ENCODE measurements around the gene GGCT. TPM values are rescaled to one million over a fixed set of nuclear protein-coding genes. Genes with fewer than 3 reads are reported as not detected.
A peak's percentile ranks its signal among the peaks of the same experiment; 100 is the strongest.

Gene GGCT
- total and polyA plus RNA-seq, 9 donors, result 35.1 to 43.0 (median 37.8) TPM

GRCh38 chr7:30472784-30473775, 31.5 kb downstream of the GGCT start:
- H3K27ac ChIP-seq (ENCODE audit: low read length), result no peak overlapping the region
- peaks cover 5% of the 10 kb centered on the region for H3K36me3 ChIP-seq (ENCODE audit: control insufficient read depth, insufficient read depth, low read length)
- no peaks in the 10 kb centered on the region for H3K27me3 ChIP-seq (ENCODE audit: control insufficient read depth, insufficient read depth, low read length)
- DNase-seq, result no peak
- H3K9me3 ChIP-seq (replicated peaks; ENCODE audit: control insufficient read depth, low read depth, low read length), result no peaks in the 10 kb centered on the region
- no peak overlapping the region for H3K4me3 ChIP-seq (ENCODE audit: low read length)
- H3K4me1 ChIP-seq (ENCODE audit: control insufficient read depth, insufficient read depth, low read length), result peaks cover 58% of the 10 kb centered on the region
- no CpG with 5 or more reads among the region's 4 CpGs for WGBS (ENCODE audit: insufficient coverage)

GRCh38 chr7:30472081-30472783, 32.4 kb downstream of the GGCT start:
- no CpG with 5 or more reads among the region's 4 CpGs for WGBS (ENCODE audit: insufficient coverage)
- no peak for DNase-seq
- H3K27me3 ChIP-seq (ENCODE audit: control insufficient read depth, insufficient read depth, low read length), result no peaks in the 10 kb centered on the region
- H3K4me3 ChIP-seq (ENCODE audit: low read length), result no peak overlapping the region
- peak overlapping the region; percentile 85 for H3K27ac ChIP-seq (ENCODE audit: low read length)
- peaks cover 5% of the 10 kb centered on the region for H3K36me3 ChIP-seq (ENCODE audit: control insufficient read depth, insufficient read depth, low read length)
- no peaks in the 10 kb centered on the region for H3K9me3 ChIP-seq (replicated peaks; ENCODE audit: control insufficient read depth, low read depth, low read length)
- H3K4me1 ChIP-seq (ENCODE audit: control insufficient read depth, insufficient read depth, low read length), result peaks cover 54% of the 10 kb centered on the region

GRCh38 chr7:30471205-30471604, 33.4 kb downstream of the GGCT start:
- 10% methylated on average over 2 of the region's 2 CpGs for WGBS (ENCODE audit: insufficient coverage)
- H3K4me1 ChIP-seq (ENCODE audit: control insufficient read depth, insufficient read depth, low read length), result peaks cover 51% of the 10 kb centered on the region

GRCh38 chr7:30470771-30471170, 33.9 kb downstream of the GGCT start:
- no peak overlapping the region for H3K4me3 ChIP-seq (ENCODE audit: low read length)

More at GRCh38 chr7:30471205-30471604, 33.4 kb downstream of the GGCT start:
- Histone ChIP-seq H3K36me3 (ENCODE audit: control insufficient read depth, insufficient read depth, low read length) (peaks cover 3% of the 10 kb centered on the region), H3K9me3 (replicated peaks; ENCODE audit: control insufficient read depth, low read depth, low read length) (no peaks in the 10 kb centered on the region), H3K27me3 (ENCODE audit: control insufficient read depth, insufficient read depth, low read length) (no peaks in the 10 kb centered on the region), H3K27ac (ENCODE audit: low read length) (peak overlapping the region; percentile 85), H3K4me3 (ENCODE audit: low read length) (no peak overlapping the region)
- no peak for DNase-seq

GRCh38 chr7:30470163-30470770, 34.4 kb downstream of the GGCT start:
- 47% methylated on average over 10 of the region's 14 CpGs for WGBS (ENCODE audit: insufficient coverage)
- H3K9me3 ChIP-seq (replicated peaks; ENCODE audit: control insufficient read depth, low read depth, low read length), result no peaks in the 10 kb centered on the region
- peaks cover 53% of the 10 kb centered on the region for H3K4me1 ChIP-seq (ENCODE audit: control insufficient read depth, insufficient read depth, low read length)

More at GRCh38 chr7:30470771-30471170, 33.9 kb downstream of the GGCT start:
- WGBS (ENCODE audit: insufficient coverage), result no CpG with 5 or more reads among the region's 6 CpGs
- H3K36me3 ChIP-seq (ENCODE audit: control insufficient read depth, insufficient read depth, low read length), result peaks cover 2% of the 10 kb centered on the region
- no peaks in the 10 kb centered on the region for H3K9me3 ChIP-seq (replicated peaks; ENCODE audit: control insufficient read depth, low read depth, low read length)
- H3K27me3 ChIP-seq (ENCODE audit: control insufficient read depth, insufficient read depth, low read length), result no peaks in the 10 kb centered on the region
- H3K4me1 ChIP-seq (ENCODE audit: control insufficient read depth, insufficient read depth, low read length), result peaks cover 53% of the 10 kb centered on the region
- peak; percentile 75 for DNase-seq
- H3K27ac ChIP-seq (ENCODE audit: low read length), result peak overlapping the region; percentile 85

DNA sequence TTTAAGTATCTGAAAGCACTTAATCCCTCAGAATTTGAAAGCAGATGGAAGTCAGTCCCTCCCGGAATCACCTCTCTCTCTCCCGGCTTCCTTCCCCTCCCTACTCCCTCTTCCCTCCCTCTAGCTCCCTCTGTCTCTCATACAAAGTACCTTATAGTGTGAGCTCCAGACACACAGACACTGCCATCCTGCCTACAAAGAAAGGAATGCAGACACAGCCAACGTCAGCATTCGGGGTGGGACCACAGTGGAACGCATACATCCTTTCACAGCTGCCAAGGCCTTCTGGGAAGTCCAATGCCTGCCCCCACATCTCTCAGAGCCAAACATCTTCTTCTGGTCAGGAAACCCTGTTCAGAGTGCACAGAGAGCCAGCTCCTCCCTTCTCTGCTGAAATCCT, 35.3 kb downstream of the GGCT start:
- 9% methylated on average over 3 of the region's 5 CpGs for WGBS (ENCODE audit: insufficient coverage)
- peak; percentile 92 for DNase-seq
- Histone ChIP-seq H3K4me3 (ENCODE audit: low read length) (no peak overlapping the region), H3K9me3 (replicated peaks; ENCODE audit: control insufficient read depth, low read depth, low read length) (no peaks in the 10 kb centered on the region), H3K27me3 (ENCODE audit: control insufficient read depth, insufficient read depth, low read length) (no peaks in the 10 kb centered on the region), H3K4me1 (ENCODE audit: control insufficient read depth, insufficient read depth, low read length) (peaks cover 62% of the 10 kb centered on the region), H3K27ac (ENCODE audit: low read length) (peak overlapping the region; percentile 85), H3K36me3 (ENCODE audit: control insufficient read depth, insufficient read depth, low read length) (peaks cover 2% of the 10 kb centered on the region)

More at GRCh38 chr7:30470163-30470770, 34.4 kb downstream of the GGCT start:
- Histone ChIP-seq H3K27ac (ENCODE audit: low read length) (peak overlapping the region; percentile 85), H3K27me3 (ENCODE audit: control insufficient read depth, insufficient read depth, low read length) (no peaks in the 10 kb centered on the region), H3K36me3 (ENCODE audit: control insufficient read depth, insufficient read depth, low read length) (peaks cover 2% of the 10 kb centered on the region), H3K4me3 (ENCODE audit: low read length) (no peak overlapping the region)
- DNase-seq, result peak; percentile 39

DNA sequence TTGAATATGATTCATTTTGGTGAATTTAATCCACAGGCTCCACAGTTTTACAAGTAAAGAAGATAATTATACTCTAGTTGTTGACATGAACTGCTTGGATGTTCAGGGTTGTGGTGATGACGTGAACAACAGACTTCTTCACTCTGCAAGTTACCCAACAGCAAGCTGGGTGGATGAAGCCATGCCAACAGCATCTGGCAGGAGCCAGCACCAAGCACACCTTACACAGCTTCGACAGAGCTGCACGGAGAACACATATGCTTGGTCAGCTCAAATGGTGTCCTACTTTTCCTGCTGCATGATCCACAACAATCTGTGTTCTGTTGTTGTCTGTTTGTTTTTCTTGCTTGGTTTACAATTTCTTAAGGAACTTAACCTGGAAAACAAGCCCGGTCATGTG, 35.8 kb downstream of the GGCT start:
- no CpG with 5 or more reads among the region's 4 CpGs for WGBS (ENCODE audit: insufficient coverage)
- H3K9me3 ChIP-seq (replicated peaks; ENCODE audit: control insufficient read depth, low read depth, low read length), result no peaks in the 10 kb centered on the region
- no peak overlapping the region for H3K4me3 ChIP-seq (ENCODE audit: low read length)
- peaks cover 5% of the 10 kb centered on the region for H3K36me3 ChIP-seq (ENCODE audit: control insufficient read depth, insufficient read depth, low read length)
- peak overlapping the region; percentile 85 for H3K27ac ChIP-seq (ENCODE audit: low read length)
- no peak for DNase-seq
- peaks cover 68% of the 10 kb centered on the region for H3K4me1 ChIP-seq (ENCODE audit: control insufficient read depth, insufficient read depth, low read length)
- H3K27me3 ChIP-seq (ENCODE audit: control insufficient read depth, insufficient read depth, low read length), result no peaks in the 10 kb centered on the region

GRCh38 chr7:30468041-30468440, 36.6 kb downstream of the GGCT start:
- no peak for DNase-seq
- Histone ChIP-seq H3K36me3 (ENCODE audit: control insufficient read depth, insufficient read depth, low read length) (peaks cover 5% of the 10 kb centered on the region), H3K9me3 (replicated peaks; ENCODE audit: control insufficient read depth, low read depth, low read length) (no peaks in the 10 kb centered on the region), H3K4me3 (ENCODE audit: low read length) (no peak overlapping the region), H3K27ac (ENCODE audit: low read length) (no peak overlapping the region), H3K4me1 (ENCODE audit: control insufficient read depth, insufficient read depth, low read length) (peaks cover 71% of the 10 kb centered on the region), H3K27me3 (ENCODE audit: control insufficient read depth, insufficient read depth, low read length) (no peaks in the 10 kb centered on the region)
- WGBS (ENCODE audit: insufficient coverage), result no CpG with 5 or more reads among the region's 2 CpGs

GRCh38 chr7:30467271-30467670, 37.4 kb downstream of the GGCT start:
- no peak overlapping the region for H3K4me3 ChIP-seq (ENCODE audit: low read length)
- peaks cover 3% of the 10 kb centered on the region for H3K36me3 ChIP-seq (ENCODE audit: control insufficient read depth, insufficient read depth, low read length)
- 74% methylated on average over 2 of the region's 4 CpGs for WGBS (ENCODE audit: insufficient coverage)
- peaks cover 70% of the 10 kb centered on the region for H3K4me1 ChIP-seq (ENCODE audit: control insufficient read depth, insufficient read depth, low read length)
- no peaks in the 10 kb centered on the region for H3K9me3 ChIP-seq (replicated peaks; ENCODE audit: control insufficient read depth, low read depth, low read length)
- DNase-seq, result no peak
- no peaks in the 10 kb centered on the region for H3K27me3 ChIP-seq (ENCODE audit: control insufficient read depth, insufficient read depth, low read length)
- no peak overlapping the region for H3K27ac ChIP-seq (ENCODE audit: low read length)

- Histone ChIP-seq H3K4me3 (ENCODE audit: low read length) (no peak overlapping the region), H3K27me3 (ENCODE audit: control insufficient read depth, insufficient read depth, low read length) (no peaks in the 10 kb centered on the region), H3K36me3 (ENCODE audit: control insufficient read depth, insufficient read depth, low read length) (peaks cover 3% of the 10 kb centered on the region), H3K4me1 (ENCODE audit: control insufficient read depth, insufficient read depth, low read length) (peaks cover 62% of the 10 kb centered on the region), H3K27ac (ENCODE audit: low read length) (peak overlapping the region; percentile 69), H3K9me3 (replicated peaks; ENCODE audit: control insufficient read depth, low read depth, low read length) (no peaks in the 10 kb centered on the region)
- 94% methylated on average over 3 of the region's 4 CpGs for WGBS (ENCODE audit: insufficient coverage)
- DNase-seq, result no peak
These were observed 38.4 kb downstream of the GGCT start for GRCh38 chr7:30466266-30466665.
